ENCODE results near the gene PPP6R3.

DNA sequence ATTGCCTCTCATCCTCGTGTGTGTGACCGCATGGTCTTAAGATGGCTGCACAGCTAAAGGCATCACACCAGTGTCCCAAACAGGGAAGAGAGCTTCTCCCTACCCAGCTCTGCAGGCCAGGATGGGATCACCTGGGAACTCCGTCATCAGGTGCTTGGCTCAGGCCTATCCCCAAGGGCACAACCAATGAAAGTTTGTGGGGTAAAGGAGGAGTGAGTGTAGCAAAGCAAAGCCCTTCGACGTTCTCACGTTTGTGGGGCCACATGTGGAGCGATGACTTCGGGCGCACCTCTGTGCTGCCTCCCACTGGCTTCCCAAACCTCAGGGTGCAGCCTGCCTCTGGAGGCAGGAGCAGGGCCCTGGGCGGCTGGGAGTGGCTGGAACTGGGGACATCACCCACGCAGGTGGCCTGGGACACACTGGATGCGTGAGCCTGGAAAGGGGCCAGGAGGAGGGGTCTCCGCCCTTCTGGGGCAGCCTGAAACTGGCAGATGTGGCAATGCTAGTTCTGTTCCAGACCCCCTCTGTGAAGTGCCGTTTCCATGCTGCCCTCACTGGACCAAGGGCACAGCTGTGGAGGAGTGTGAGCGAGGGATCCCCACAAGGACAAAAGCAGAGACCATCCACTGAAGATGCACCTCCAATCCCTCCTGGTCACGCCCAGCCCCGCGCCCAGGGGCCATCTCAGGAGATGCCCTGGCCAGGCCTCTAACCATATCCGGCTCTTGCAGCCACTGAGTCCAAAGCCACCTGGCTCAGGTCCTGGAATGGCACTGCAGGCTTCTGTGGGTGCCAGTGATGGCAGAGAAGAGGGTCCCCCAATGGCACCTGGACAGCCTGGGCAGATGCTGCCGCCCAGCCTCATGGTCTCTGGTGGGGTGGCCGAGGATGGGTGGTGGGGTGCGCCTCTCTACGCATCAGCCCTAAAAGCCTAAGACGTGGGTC lies 193.2 kb downstream of the PPP6R3 start:
- no peak for TF ChIP-seq POLR2AphosphoS5 (IDR thresholded peaks at IDR 0.05; ENCODE audit: insufficient read depth in 1 of 2, low read depth in 1 of 2)
- no peak for TF ChIP-seq POLR2A (IDR thresholded peaks at IDR 0.05)
- TF ChIP-seq, protein P1, sequence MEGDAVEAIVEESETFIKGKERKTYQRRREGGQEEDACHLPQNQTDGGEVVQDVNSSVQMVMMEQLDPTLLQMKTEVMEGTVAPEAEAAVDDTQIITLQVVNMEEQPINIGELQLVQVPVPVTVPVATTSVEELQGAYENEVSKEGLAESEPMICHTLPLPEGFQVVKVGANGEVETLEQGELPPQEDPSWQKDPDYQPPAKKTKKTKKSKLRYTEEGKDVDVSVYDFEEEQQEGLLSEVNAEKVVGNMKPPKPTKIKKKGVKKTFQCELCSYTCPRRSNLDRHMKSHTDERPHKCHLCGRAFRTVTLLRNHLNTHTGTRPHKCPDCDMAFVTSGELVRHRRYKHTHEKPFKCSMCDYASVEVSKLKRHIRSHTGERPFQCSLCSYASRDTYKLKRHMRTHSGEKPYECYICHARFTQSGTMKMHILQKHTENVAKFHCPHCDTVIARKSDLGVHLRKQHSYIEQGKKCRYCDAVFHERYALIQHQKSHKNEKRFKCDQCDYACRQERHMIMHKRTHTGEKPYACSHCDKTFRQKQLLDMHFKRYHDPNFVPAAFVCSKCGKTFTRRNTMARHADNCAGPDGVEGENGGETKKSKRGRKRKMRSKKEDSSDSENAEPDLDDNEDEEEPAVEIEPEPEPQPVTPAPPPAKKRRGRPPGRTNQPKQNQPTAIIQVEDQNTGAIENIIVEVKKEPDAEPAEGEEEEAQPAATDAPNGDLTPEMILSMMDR (IDR thresholded peaks at IDR 0.05): no peak

Data from vagina (tissue), 2 donors.